Skin of body (tissue), 2 donors: Measurements from ENCODE around the gene GALNT10. TPM values are rescaled to one million over a fixed set of nuclear protein-coding genes. Genes with fewer than 3 reads are reported as not detected.

ENCODE experiments used
- small RNA-seq: library from RNA; depleted of rRNA; stranded (forward); fragments of <200 nt; gene quantifications from one replicate; pipeline ENCODE3, GENCODE V24; 2014; ENCODE audit warnings: low replicate concordance
- total RNA-seq: library from RNA; depleted of rRNA; stranded (reverse); fragments of >200 nt; gene quantifications from one replicate; pipeline ENCODE4 v1.2.3, GENCODE V29; 2014

GALNT10 gene
- total RNA-seq, 1 donor from 2014 or later, result 6.9 TPM

Small RNA genes lying within 50 kb of the gene (small RNA-seq; reads per million reads assigned to genes)
- gene MIR1294 (0.47 reads per million, percentile 58 among the genes with 10 or more reads in this experiment), gene RN7SL655P (not detected)

Other genes with a start within 250 kb of the GALNT10 start
- 27.2 TPM for gene FAM114A2, start 151.8 kb upstream of the GALNT10 start, total RNA-seq
- 67.9 TPM for gene MFAP3, start 151.8 kb upstream of the GALNT10 start, total RNA-seq